ENCODE data around the gene PDK2. TPM values are rescaled to one million over a fixed set of nuclear protein-coding genes. Genes with fewer than 3 reads are reported as not detected.
A peak's percentile ranks its signal among the peaks of the same experiment; 100 is the strongest.

PDK2 gene
- total and polyA plus RNA-seq, 9 of the 15 experiments (the other 6 are each of a cell fraction or from before 2014, with no cell fraction given) = 0.03 to 2.5 (median 1.4) TPM

GRCh38 chr17:50151041-50151936 is 56.1 kb downstream of the PDK2 start:
- FAIRE-seq = peak; percentile 70
- Histone ChIP-seq H3K4me1 (replicated peaks in 1 of 2; ENCODE audit: control insufficient read depth in 2 of 2, insufficient read depth in 2 of 2, low read length in 2 of 2) (peaks cover 53 to 94% of the 10 kb centered on the region in 2 experiments), H3K9me3 (replicated peaks; ENCODE audit: control insufficient read depth, insufficient read depth, low read depth, low read length) (no peaks in the 10 kb centered on the region), H2AFZ (ENCODE audit: low read depth, low read length) (peak overlapping the region; percentile 81), H3K4me3 (peak overlapping the region; percentile 67), H3K4me2 (ENCODE audit: insufficient read depth, low read length) (peak overlapping the region; percentile 92), H3K27me3 (ENCODE audit: control insufficient read depth in 2 of 2, insufficient read depth in 2 of 2, low read length in 2 of 2) (no peaks in the 10 kb centered on the region), H3K27ac (ENCODE audit: extremely low read depth, low read depth, low read length) (peak overlapping the region; percentile 87), H3K9me1 (ENCODE audit: control insufficient read depth, insufficient read depth, low read length) (peaks cover 5% of the 10 kb centered on the region), H3K79me2 (ENCODE audit: control insufficient read depth, insufficient read depth, low read length) (peaks cover 57% of the 10 kb centered on the region), H3K9ac (ENCODE audit: insufficient read depth in 1 of 2, low read depth in 2 of 2, low read length in 2 of 2) (peak overlapping the region; percentile 67 to 97), H3K36me3 (ENCODE audit: control insufficient read depth, insufficient read depth, low read length) (peaks cover 19% of the 10 kb centered on the region), H4K20me1 (replicated peaks; ENCODE audit: control insufficient read depth, insufficient read depth, low read length) (peaks cover 12% of the 10 kb centered on the region)
- ATAC-seq = peak; percentile 78
- ChIA-PET POLR2A (interaction anchor here (0.9 to 1.1 kb wide), 2 partner anchors 10 to 18 kb away, joined by 3 read pairs; no protein-coding TSS in a partner anchor), CTCF (ENCODE audit: low intra/inter-chr PET ratio) (no interaction called here)
- in situ Hi-C loops (cut with MboI) (no loop called here), intact Hi-C loops (cut with micrococcal nuclease) (no loop called here)
- under 1% methylated on average over 21 of the region's 40 CpGs for WGBS (ENCODE audit: insufficient coverage, low coverage, missing lambda C conversion rate)
- DNase-seq (ENCODE audit: extremely low read depth in 1 of 4, low spot score in 3 of 4) = peak; percentile 80 to 94 (median 90)
- TSS peak; percentile 87 for BruUV-seq (replicated peaks)
- TF ChIP-seq ZNF165 (CRISPR knock-in tag; IDR thresholded peaks at IDR 0.05; ENCODE audit: borderline replicate concordance) (no peak), TAF9B (IDR thresholded peaks at IDR 0.05; ENCODE audit: partially characterized antibody) (no peak), ELF4 (CRISPR knock-in tag; IDR thresholded peaks at IDR 0.05) (no peak), SMAD4 (CRISPR knock-in tag; conservative IDR thresholded peaks at IDR 0.05) (no peak), HNRNPUL1 (IDR thresholded peaks at IDR 0.05; ENCODE audit: low read length) (no peak), TSC22D4 (tag; IDR thresholded peaks at IDR 0.05) (no peak), ZNF280B (CRISPR knock-in tag; IDR thresholded peaks at IDR 0.05) (no peak), ZNF140 (CRISPR knock-in tag; IDR thresholded peaks at IDR 0.05) (no peak), REST (IDR thresholded peaks at IDR 0.05; ENCODE audit: borderline replicate concordance) (no peak), REST (CRISPR knock-in tag; IDR thresholded peaks at IDR 0.05; ENCODE audit: low read depth) (no peak)

All from K562 (cell line).